SU-DHL-6 (cell line): ENCODE measurements around the gene DLG1.

Experiments used
- EZH2phosphoT487 ChIP-seq: fragments of 200-600 bp; sonication (generic), shearing (Covaris generic); conservative IDR thresholded peaks from 2 replicates; pipeline ENCODE4 v1.6.1; 2018; ENCODE audit warnings: mild to moderate bottlenecking, antibody characterized with exemption, low read length, moderate library complexity, mixed read lengths
- TF ChIP-seq, protein P1 (sequence below): fragments of 200-600 bp; sonication (generic); IDR thresholded peaks from one replicate; pipeline ENCODE4 v1.5.1; 2017; ENCODE audit warnings: antibody characterized with exemption, mild to moderate bottlenecking, low read length, moderate library complexity; ENCODE audit not compliant: insufficient read depth, poor library complexity, severe bottlenecking

DNA sequence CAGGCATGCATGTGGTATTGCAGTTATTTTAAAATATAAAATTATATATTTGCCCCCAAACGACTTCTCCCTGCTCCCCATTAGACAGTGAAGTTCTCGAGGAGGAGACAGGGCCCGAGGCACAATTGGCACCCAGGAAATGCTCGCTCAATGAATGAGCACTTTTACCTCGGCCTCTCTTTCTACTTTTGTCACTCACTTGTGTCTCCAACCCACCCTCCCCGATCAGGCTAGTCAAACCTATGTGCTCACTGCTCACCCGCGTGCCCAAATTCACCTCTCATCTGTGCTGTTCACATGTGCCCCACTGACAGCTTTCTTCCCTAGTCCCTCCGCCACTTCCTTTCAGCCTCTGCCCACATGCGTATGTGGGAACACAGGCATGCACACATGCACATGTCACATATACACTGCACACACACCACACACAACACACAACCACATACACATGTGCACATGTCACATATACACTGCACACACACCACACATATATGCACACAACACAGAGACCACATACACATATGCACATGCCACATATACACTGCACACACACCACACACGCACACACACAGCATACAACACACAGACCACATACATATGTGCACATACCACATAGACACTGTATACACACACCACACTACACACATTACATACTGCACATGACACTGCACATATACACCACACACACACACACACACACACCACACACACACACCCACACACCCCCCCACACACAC lies 46.3 kb upstream of the DLG1 start:
- TF ChIP-seq, protein P1, sequence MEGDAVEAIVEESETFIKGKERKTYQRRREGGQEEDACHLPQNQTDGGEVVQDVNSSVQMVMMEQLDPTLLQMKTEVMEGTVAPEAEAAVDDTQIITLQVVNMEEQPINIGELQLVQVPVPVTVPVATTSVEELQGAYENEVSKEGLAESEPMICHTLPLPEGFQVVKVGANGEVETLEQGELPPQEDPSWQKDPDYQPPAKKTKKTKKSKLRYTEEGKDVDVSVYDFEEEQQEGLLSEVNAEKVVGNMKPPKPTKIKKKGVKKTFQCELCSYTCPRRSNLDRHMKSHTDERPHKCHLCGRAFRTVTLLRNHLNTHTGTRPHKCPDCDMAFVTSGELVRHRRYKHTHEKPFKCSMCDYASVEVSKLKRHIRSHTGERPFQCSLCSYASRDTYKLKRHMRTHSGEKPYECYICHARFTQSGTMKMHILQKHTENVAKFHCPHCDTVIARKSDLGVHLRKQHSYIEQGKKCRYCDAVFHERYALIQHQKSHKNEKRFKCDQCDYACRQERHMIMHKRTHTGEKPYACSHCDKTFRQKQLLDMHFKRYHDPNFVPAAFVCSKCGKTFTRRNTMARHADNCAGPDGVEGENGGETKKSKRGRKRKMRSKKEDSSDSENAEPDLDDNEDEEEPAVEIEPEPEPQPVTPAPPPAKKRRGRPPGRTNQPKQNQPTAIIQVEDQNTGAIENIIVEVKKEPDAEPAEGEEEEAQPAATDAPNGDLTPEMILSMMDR: no peak
- TF ChIP-seq EZH2phosphoT487: no peak
